ENCODE results near the gene STAM2.
A peak's percentile ranks its signal among the peaks of the same experiment; 100 is the strongest.

The STAM2 gene

GRCh38 chr2:152106464-152106863 is 69.1 kb downstream of the STAM2 start:
- H3K4me3 ChIP-seq (replicated peaks in 1 of 2; ENCODE audit: low read depth in 2 of 2, low read length in 2 of 2), result no peak overlapping the region

DNA sequence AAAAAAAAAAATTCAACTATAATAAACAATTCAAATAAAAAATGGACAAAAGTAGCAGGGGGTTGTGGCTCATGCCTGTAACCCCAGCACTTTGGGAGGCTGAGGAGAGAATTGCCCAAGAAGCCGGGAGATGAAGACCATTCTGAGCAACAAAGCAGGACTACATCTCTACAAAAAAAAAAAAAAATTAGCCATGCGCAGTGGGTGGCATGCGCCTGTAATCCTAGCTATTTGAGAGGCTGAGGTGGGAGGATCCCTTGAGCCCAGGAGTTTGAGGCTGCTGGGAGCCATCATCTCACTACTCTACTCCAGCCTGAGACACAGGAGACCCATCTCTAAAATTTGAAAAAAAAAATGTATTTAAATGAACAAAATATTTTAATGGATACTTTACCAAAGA is 72.3 kb downstream of the STAM2 start:
- H3K4me3 ChIP-seq (replicated peaks in 1 of 2; ENCODE audit: low read depth in 2 of 2, low read length in 2 of 2), result no peak overlapping the region
- no peak for TF ChIP-seq CTCF (IDR thresholded peaks at IDR 0.05; ENCODE audit: low read depth, low read length)
- no peak for DNase-seq (ENCODE audit: low read depth in 2 of 2)

More at GRCh38 chr2:152106464-152106863, 69.1 kb downstream of the STAM2 start:
- DNase-seq (ENCODE audit: low read depth in 2 of 2), result no peak
- TF ChIP-seq CTCF (IDR thresholded peaks at IDR 0.05; ENCODE audit: low read depth, low read length), result no peak

DNA sequence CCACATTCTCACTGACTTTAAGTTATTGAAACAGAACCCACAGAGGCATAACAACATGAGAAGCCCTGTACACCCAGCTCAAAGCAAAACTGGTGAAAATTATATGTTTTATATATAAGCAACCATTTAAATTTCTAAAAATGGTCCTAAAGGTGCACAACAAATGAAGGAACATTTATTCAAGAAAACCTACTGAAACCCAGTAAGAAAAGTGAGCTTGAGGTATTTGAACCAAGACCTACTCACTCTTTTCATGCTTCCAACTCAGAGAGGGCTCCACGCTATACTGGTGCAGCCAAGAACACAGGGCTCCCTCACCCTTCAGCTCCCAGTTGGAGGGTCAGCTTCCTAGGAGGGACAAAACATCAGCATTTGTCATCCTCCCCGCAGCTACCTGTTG is 74.6 kb downstream of the STAM2 start:
- DNase-seq (ENCODE audit: low read depth in 2 of 2), result no peak
- H3K4me3 ChIP-seq (replicated peaks in 1 of 2; ENCODE audit: low read depth in 2 of 2, low read length in 2 of 2), result no peak overlapping the region
- no peak for TF ChIP-seq CTCF (IDR thresholded peaks at IDR 0.05; ENCODE audit: low read depth, low read length)

GRCh38 chr2:152099367-152100050 is 76.1 kb downstream of the STAM2 start:
- no peak for TF ChIP-seq CTCF (IDR thresholded peaks at IDR 0.05; ENCODE audit: low read depth, low read length)
- peak overlapping the region; percentile 44 to 53 for H3K4me3 ChIP-seq (replicated peaks in 1 of 2; ENCODE audit: low read depth in 2 of 2, low read length in 2 of 2)
- DNase-seq (ENCODE audit: low read depth in 2 of 2), result peak; percentile 7 to 15

DNA sequence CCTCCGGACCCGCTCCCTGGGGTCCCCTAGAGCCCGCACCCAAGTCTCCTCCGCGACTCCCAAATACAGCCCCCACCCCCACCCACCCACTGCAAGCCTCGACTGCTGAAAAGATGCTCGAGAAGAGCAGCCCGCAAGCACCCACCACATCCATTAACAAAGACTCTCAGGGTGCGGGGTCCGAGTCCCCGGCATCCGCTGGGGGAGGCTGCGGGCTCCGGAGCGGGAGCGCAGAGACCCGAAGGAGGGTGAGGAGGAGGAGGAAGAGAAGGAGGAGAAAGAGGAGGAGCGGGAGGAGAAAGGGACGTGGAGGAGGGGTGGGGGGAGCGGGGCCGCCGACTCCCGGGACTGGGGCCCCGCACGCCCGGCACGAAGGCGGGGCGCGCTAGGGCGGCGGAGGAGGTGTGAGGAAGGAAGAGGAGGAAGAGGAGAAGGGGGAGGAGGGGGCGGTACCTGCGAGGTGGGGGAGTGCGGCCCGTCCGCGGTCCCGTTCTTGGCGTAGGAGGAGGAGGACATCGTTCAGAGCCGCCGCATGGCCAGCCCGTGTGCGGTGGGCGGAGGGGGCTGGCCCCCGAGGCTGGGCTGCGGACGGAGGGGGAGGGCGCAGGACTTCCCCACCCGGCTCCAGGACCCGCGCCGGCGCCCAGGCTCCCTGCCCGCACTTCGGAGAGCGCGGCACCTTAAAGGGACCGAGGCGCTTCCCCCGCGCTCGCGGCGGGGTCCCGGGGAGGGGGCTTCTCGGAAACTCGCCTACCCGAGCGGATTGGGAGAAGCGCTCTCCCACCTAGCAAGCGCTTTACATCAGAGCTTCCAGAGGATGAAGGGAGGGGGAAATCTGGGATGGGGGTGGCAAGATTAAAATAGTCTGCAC is 76.8 kb downstream of the STAM2 start, which contains the start of gene CACNB4:
CACNB4 (minus strand) TSS at position 549 of the 871 bp plus-strand sequence.
- no peak for DNase-seq (ENCODE audit: low read depth in 2 of 2)
- H3K4me3 ChIP-seq (replicated peaks in 1 of 2; ENCODE audit: low read depth in 2 of 2, low read length in 2 of 2), result peak within 1 kb of the TSS; percentile 44 to 53
- TF ChIP-seq CTCF (IDR thresholded peaks at IDR 0.05; ENCODE audit: low read depth, low read length), result no peak

DNA sequence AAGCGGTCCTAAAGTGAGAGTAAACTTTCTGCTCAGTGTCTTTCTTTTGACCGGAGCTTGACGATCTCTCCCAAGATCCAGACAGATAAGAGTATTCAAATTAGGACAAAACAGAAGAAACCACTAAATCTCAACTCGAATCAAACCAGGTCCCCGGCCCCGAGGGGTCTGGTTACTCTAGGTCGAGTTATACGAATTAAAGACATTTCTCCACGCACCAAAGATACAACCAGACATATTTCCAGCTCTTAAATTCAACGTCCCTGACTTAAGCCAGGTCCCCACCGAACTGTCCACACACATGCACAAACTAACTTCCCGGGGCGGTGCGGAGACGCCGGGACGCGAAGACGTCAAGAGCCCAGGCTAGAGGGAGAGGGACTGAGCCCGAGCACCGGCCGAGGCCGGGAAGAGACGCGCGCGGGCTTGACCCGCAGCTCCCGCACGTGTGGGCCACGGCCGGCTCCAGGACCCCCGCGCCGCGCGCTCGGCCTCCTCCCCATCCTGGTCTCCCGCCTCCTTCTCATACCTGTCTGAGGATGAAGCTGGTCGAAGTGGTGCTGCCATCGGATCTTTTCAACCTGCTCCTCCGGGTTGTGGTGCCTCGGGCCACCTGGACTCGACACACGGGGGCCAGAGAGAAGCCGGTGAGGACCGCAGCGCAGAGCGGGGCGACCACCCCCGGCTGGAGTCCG is 77.6 kb downstream of the STAM2 start:
- no peak for TF ChIP-seq CTCF (IDR thresholded peaks at IDR 0.05; ENCODE audit: low read depth, low read length)
- peak overlapping the region; percentile 26 to 53 for H3K4me3 ChIP-seq (replicated peaks in 1 of 2; ENCODE audit: low read depth in 2 of 2, low read length in 2 of 2)
- peak; percentile 13 to 21 for DNase-seq (ENCODE audit: low read depth in 2 of 2)
